Ishikawa (cell line): Measurements from ENCODE around the gene MIER2.

ENCODE experiments used
- CEBPB ChIP-seq: IDR thresholded peaks from 2 replicates; pipeline ENCODE4 v1.6.1; 2012
- CREB1 ChIP-seq: IDR thresholded peaks from 2 replicates; pipeline ENCODE4 v1.6.1; 2012; ENCODE audit warnings: low read depth
- EGR1 ChIP-seq: IDR thresholded peaks from 2 replicates; pipeline ENCODE4 v1.6.1; 2012
- EP300 ChIP-seq: IDR thresholded peaks from 2 replicates; pipeline ENCODE4 v1.6.1; 2012; ENCODE audit warnings: borderline replicate concordance
- FOXM1 ChIP-seq: IDR thresholded peaks from 2 replicates; pipeline ENCODE4 v1.6.1; 2012; ENCODE audit warnings: low read depth, borderline replicate concordance
- NFIC ChIP-seq: IDR thresholded peaks from 2 replicates; pipeline ENCODE4 v1.6.1; 2012
- RAD21 ChIP-seq: IDR thresholded peaks from 2 replicates; pipeline ENCODE4 v1.6.1; 2012; ENCODE audit warnings: low read depth
- TAF1 ChIP-seq: IDR thresholded peaks from 2 replicates; pipeline ENCODE4 v1.6.1; 2012; ENCODE audit warnings: low read depth, mild to moderate bottlenecking
- TCF12 ChIP-seq: IDR thresholded peaks from 2 replicates; pipeline ENCODE4 v1.6.1; 2012; ENCODE audit warnings: low read depth
- TEAD4 ChIP-seq: IDR thresholded peaks from 2 replicates; pipeline ENCODE4 v1.6.1; 2012
- YY1 ChIP-seq: IDR thresholded peaks from 2 replicates; pipeline ENCODE4 v1.6.1; 2012; ENCODE audit warnings: low read depth
- ZBTB7A ChIP-seq: IDR thresholded peaks from 2 replicates; pipeline ENCODE4 v1.6.1; 2012; ENCODE audit warnings: low read depth
- TF ChIP-seq, protein P1 (sequence below): IDR thresholded peaks from 2 replicates; pipeline ENCODE4 v1.6.1; 2012
- TF ChIP-seq, protein P2 (sequence below): IDR thresholded peaks from 2 replicates; pipeline ENCODE4 v1.6.1; 2012; ENCODE audit warnings: low read depth, mild to moderate bottlenecking
- TF ChIP-seq, protein P3 (sequence below): IDR thresholded peaks from 2 replicates; pipeline ENCODE4 v1.6.1; 2012

Gene MIER2

DNA sequence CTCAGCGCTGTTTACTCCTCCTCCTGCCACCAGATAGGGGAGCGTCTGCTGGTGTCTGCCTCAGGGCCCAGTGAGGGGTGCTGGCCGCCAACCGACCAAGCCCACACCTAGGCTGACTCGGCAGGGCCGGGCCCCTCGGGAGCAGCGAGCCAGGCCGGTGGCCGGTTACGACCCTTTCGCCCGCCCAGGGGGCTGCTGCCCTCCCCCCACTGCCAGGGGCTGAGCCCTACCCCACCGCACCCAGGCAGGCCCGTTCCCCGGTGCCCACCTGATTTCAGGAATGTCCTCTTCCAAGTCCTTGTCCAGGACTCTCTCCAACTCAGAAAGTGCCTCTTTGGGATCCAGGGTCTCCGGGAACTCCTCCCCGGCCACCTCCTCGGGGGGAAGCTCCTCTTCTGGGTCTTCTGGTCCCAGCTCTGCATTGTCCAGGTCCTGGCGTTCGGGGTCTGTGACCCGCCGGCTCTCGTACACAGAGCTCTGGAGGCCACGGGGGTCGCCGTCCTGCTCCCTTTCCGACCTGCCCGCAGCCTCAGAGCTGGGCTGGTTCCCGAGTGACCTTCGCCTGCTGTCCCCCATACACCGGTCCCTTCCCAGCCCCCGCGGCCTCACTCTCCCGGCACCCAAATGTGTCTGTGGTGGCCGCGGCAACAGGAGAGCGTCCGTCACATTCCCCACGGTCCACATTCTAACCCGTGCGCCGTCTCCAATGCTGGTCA is 31.0 kb upstream of the MIER2 start:
- TF ChIP-seq NFIC = no peak
- TF ChIP-seq, protein P1, sequence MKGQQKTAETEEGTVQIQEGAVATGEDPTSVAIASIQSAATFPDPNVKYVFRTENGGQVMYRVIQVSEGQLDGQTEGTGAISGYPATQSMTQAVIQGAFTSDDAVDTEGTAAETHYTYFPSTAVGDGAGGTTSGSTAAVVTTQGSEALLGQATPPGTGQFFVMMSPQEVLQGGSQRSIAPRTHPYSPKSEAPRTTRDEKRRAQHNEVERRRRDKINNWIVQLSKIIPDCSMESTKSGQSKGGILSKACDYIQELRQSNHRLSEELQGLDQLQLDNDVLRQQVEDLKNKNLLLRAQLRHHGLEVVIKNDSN = no peak

DNA sequence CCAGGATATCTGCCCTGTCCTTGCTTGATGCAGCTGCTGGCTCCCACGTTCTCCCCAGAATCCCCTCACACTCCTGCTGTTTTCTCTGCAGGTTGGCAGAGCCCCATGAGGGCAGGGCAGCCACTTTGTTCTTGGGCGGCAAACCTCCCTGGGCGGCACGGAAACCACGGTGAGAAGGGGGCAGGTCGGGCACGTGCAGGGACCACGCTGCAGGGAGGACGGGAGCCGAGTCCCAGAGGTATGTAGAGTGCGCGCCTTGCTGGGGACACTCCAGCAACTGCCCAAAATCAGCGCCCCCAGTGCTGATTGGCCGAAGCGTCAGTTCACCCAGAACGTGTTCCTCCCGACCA is 30.3 kb upstream of the MIER2 start:
- TF ChIP-seq CEBPB (no peak), NFIC (no peak), FOXM1 (no peak), TAF1 (no peak), TEAD4 (no peak), TCF12 (no peak), EGR1 (no peak), EP300 (no peak)

DNA sequence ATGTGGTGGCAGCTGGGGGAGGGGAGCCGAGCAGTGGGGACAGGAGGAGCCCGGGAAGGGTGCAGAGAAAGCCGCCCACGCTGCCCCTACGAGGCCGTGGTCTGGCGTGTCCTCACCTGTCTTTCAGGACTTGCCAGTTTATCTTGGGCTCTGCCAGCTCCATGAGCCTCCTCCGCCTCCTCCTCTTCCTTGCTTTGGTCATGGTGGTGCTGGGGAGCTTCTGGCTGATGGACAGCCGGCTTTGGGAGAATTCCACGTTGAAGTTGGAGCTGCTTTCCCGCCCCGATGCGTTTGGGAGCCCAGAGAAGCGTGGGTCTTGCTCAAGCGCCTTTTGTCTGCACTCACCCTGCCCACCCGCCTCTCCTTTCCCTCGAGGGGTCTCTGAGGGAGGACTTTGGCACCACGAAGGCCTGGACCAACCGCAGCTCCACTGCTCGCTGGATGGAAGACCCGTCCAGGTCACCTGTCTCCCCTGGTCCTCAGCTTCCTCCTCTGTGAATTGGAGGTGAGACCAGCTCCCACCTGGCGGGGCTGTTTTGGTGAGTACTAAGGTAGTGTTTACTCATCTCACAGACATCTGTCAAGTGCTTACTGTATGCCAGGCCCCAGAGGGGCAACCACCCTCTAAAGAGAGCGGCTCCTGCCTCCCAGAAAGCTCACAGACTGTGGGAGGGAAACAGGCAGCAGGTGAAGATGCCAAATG is 29.7 kb upstream of the MIER2 start:
- peak; percentile 42; the same call in 1 of the 2 replicates for TF ChIP-seq EGR1
- no peak for TF ChIP-seq CEBPB

DNA sequence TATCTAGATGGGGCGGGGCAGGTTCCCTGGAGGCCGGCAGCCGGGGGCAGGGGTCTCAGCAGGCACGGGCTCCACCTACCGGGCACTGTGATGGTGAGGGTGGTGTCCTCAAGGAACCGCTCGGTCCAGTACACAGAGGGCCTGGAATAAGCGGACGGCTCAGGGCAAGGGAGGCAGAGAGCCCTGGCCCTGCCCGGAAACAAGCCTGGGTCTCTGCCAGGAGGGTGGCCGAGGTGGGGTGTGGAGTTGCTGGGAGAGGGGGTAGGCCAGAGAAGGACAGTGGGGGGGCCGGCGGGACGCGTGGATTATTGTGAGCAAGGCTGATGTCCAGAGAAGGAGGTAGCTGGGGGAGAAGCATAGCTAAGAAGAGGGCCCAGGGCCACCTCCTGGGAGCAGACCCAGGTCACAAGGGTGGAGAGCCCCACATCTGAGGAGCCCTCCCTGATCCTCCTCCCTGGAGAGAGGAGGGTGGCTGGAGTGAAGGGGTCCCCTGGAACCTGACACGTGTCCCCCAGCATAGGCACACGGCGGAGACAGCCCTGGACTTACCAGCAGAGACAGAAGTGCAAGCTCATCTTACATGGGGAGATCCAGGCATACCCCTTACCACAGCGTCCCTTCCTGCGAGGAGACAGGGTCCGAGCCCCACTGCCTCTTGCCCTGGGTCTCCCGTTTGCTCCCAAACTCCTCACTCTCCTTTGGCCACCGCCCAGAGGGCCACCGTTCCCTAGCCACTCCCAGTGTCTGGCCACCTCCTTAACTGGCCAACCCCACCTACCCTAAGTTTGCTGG is 29.0 kb upstream of the MIER2 start:
- TF ChIP-seq RAD21 (no peak), EP300 (no peak), ZBTB7A (no peak), TAF1 (no peak), CEBPB (no peak)
- TF ChIP-seq, protein P2, sequence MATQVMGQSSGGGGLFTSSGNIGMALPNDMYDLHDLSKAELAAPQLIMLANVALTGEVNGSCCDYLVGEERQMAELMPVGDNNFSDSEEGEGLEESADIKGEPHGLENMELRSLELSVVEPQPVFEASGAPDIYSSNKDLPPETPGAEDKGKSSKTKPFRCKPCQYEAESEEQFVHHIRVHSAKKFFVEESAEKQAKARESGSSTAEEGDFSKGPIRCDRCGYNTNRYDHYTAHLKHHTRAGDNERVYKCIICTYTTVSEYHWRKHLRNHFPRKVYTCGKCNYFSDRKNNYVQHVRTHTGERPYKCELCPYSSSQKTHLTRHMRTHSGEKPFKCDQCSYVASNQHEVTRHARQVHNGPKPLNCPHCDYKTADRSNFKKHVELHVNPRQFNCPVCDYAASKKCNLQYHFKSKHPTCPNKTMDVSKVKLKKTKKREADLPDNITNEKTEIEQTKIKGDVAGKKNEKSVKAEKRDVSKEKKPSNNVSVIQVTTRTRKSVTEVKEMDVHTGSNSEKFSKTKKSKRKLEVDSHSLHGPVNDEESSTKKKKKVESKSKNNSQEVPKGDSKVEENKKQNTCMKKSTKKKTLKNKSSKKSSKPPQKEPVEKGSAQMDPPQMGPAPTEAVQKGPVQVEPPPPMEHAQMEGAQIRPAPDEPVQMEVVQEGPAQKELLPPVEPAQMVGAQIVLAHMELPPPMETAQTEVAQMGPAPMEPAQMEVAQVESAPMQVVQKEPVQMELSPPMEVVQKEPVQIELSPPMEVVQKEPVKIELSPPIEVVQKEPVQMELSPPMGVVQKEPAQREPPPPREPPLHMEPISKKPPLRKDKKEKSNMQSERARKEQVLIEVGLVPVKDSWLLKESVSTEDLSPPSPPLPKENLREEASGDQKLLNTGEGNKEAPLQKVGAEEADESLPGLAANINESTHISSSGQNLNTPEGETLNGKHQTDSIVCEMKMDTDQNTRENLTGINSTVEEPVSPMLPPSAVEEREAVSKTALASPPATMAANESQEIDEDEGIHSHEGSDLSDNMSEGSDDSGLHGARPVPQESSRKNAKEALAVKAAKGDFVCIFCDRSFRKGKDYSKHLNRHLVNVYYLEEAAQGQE = no peak
- TF ChIP-seq, protein P1 = no peak

DNA sequence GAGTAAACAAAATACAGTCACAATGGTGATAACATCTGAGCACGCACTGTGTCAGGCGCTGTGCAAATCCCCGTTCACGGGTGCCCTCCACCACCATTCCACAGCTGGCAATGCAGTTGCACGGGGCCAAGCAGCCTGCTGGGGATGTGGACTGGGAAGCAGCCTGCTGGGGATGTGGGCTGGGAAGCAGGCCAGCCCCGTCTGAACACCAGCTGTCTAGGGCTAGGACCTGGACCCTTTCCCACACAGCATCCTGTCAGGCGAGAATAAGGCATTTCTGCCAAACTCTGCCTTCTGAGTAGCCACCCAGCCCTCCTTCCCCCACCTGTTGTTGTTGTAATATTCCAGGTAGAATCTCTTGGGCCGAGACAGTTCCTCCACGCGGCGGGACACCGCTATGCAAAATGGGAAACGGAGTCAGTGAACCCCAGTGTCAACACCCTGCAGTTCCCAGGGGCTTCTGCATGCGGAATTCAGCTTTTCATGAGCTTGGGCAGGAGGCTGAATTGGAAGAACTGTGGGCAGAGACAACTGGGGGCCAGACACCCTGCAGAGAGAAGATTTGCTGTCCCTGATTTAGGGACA is 27.8 kb upstream of the MIER2 start:
- TF ChIP-seq, protein P1 = no peak
- TF ChIP-seq ZBTB7A = no peak
- no peak for TF ChIP-seq RAD21
- TF ChIP-seq, protein P2 = no peak
- TF ChIP-seq, protein P3, sequence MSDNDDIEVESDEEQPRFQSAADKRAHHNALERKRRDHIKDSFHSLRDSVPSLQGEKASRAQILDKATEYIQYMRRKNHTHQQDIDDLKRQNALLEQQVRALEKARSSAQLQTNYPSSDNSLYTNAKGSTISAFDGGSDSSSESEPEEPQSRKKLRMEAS = no peak
- TF ChIP-seq TEAD4 = no peak
- no peak for TF ChIP-seq NFIC
- no peak for TF ChIP-seq TAF1
- TF ChIP-seq CREB1 = no peak
- TF ChIP-seq CEBPB = no peak
- no peak for TF ChIP-seq EGR1
- no peak for TF ChIP-seq EP300
- no peak for TF ChIP-seq YY1
- no peak for TF ChIP-seq FOXM1
- TF ChIP-seq TCF12 = no peak
